Measurements from ENCODE around the gene ARHGAP31.

ARHGAP31 gene

DNA sequence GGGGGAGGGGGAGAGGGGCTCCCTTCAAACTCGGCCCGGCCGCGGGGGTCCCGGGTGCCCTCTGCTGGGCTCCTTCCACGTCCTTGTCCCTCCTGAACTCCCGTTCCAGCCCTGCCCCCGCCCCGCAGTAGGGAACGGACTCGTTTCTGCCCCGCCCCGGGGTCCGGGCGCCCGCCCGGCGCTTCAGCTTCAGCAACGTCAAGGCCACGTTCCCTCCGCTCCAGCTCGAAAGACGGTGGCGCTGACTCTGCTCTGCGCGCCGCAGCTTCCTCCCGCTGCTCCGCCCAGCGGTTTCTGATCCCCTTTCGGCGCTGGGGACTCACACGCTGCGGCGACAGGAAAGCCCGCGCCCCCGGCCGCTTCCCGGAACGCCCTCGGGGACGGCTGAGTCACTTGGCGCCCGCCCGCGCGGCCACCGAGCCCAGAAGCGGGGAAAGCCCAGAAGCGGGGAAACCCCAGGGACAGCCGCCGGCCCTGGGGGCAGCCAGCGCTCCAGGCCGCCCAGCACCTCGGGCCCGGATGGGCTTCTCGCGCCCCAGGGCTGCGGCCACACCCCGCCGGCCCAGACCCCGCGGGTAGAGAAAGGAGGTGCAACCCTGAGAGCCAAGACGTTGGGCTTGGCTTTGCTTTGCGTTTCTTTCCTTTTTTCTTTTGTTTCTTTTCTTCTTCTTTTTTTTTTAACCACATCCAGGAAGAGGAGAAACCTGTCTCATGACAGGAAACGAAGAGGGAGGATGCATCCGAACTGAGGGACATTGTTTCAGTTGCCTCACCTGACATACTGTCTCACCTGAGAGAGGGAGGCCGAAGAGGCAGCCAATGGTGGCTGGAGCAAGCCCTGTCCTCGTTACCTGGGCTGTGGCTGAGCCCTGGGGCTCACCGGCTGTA is 28.9 kb downstream of the ARHGAP31 start:
- Histone ChIP-seq H2AFZ (ENCODE audit: low read length) (peak overlapping the region; percentile 8; the same call in 1 of the 2 replicates), H3K9ac (ENCODE audit: low read length) (peak overlapping the region; percentile 58), H3K4me3 (ENCODE audit: low read depth, low read length, poor library complexity, severe bottlenecking) (peak overlapping the region; percentile 59), H3F3A (ENCODE audit: insufficient read depth, low read length) (no peaks in the 10 kb centered on the region), H3K4me2 (ENCODE audit: low read length) (peak overlapping the region; percentile 66), H3K79me2 (ENCODE audit: insufficient read depth, low read length) (no peaks in the 10 kb centered on the region), H3K27me3 (ENCODE audit: insufficient read depth, low read length) (no peaks in the 10 kb centered on the region), H3K9me3 (ENCODE audit: low read length) (no peaks in the 10 kb centered on the region), H3K27ac (ENCODE audit: low read depth, low read length, poor library complexity, severe bottlenecking) (no peak overlapping the region), H3K9me2 (ENCODE audit: low read depth, low read length) (no peaks in the 10 kb centered on the region), H3K36me3 (ENCODE audit: insufficient read depth, low read length) (no peaks in the 10 kb centered on the region), H4K20me1 (ENCODE audit: insufficient read depth, low read length) (no peaks in the 10 kb centered on the region), H3K4me1 (ENCODE audit: insufficient read depth, low read length, severe bottlenecking) (peaks cover 8% of the 10 kb centered on the region)
- no peak for TF ChIP-seq EZH2 (IDR thresholded peaks at IDR 0.05; ENCODE audit: borderline replicate concordance, low read length)
- TF ChIP-seq, protein P1, sequence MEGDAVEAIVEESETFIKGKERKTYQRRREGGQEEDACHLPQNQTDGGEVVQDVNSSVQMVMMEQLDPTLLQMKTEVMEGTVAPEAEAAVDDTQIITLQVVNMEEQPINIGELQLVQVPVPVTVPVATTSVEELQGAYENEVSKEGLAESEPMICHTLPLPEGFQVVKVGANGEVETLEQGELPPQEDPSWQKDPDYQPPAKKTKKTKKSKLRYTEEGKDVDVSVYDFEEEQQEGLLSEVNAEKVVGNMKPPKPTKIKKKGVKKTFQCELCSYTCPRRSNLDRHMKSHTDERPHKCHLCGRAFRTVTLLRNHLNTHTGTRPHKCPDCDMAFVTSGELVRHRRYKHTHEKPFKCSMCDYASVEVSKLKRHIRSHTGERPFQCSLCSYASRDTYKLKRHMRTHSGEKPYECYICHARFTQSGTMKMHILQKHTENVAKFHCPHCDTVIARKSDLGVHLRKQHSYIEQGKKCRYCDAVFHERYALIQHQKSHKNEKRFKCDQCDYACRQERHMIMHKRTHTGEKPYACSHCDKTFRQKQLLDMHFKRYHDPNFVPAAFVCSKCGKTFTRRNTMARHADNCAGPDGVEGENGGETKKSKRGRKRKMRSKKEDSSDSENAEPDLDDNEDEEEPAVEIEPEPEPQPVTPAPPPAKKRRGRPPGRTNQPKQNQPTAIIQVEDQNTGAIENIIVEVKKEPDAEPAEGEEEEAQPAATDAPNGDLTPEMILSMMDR (IDR thresholded peaks at IDR 0.05; ENCODE audit: low read length), result no peak

DNA sequence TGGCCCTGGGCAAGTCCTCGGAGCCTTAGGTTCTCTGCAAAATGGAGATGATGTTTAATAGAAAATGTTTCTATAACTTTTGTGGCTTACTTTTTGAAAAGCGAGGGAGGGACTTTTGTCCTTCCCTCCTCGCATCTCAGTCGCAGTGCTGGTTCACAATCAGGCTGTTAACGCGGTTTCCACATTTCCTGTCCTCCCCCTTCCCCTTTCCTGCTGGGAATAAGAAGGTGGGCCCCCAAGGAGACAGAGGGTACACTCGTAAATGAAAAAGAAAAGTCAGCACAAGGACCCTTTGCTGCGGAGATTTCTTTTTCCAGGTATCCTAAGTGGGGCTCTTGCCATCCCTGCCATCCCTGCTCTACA is 29.5 kb downstream of the ARHGAP31 start:
- Histone ChIP-seq H3K9me2 (ENCODE audit: low read depth, low read length) (no peaks in the 10 kb centered on the region), H3K27ac (ENCODE audit: low read depth, low read length, poor library complexity, severe bottlenecking) (no peak overlapping the region), H4K20me1 (ENCODE audit: insufficient read depth, low read length) (no peaks in the 10 kb centered on the region), H3K27me3 (ENCODE audit: insufficient read depth, low read length) (no peaks in the 10 kb centered on the region), H3K79me2 (ENCODE audit: insufficient read depth, low read length) (no peaks in the 10 kb centered on the region), H3K36me3 (ENCODE audit: insufficient read depth, low read length) (no peaks in the 10 kb centered on the region), H3K4me1 (ENCODE audit: insufficient read depth, low read length, severe bottlenecking) (peaks cover 8% of the 10 kb centered on the region), H3K9me3 (ENCODE audit: low read length) (no peaks in the 10 kb centered on the region), H3K4me3 (ENCODE audit: low read depth, low read length, poor library complexity, severe bottlenecking) (peak overlapping the region; percentile 59), H3K9ac (ENCODE audit: low read length) (no peak overlapping the region; the same call in 1 of the 2 replicates), H2AFZ (ENCODE audit: low read length) (no peak overlapping the region), H3K4me2 (ENCODE audit: low read length) (peak overlapping the region; percentile 66), H3F3A (ENCODE audit: insufficient read depth, low read length) (no peaks in the 10 kb centered on the region)
- TF ChIP-seq, protein P1 (IDR thresholded peaks at IDR 0.05; ENCODE audit: low read length), result no peak
- no peak for TF ChIP-seq EZH2 (IDR thresholded peaks at IDR 0.05; ENCODE audit: borderline replicate concordance, low read length)

DNA sequence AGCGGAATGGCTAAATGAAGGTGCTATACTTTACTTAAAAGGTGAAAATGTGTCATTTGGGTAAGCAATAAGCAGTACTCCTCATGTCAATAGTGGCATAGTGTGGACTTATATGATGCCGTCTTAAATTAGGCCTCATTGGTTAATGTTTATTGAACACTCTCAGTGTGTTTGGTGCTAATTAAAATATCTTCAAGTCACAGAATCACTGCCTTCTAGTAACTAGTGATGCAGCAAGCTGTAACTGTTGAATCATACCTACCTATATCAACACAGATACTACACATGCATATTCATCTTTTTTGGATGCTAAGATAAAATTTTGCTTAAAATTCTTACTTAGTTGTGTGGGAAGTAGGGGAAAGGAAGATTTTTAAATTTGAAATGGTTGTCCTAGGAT is 30.7 kb downstream of the ARHGAP31 start:
- no peaks in the 10 kb centered on the region for H3K79me2 ChIP-seq (ENCODE audit: insufficient read depth, low read length)
- H3K4me2 ChIP-seq (ENCODE audit: low read length), result no peak overlapping the region
- H3K4me3 ChIP-seq (ENCODE audit: low read depth, low read length, poor library complexity, severe bottlenecking), result no peak overlapping the region
- no peaks in the 10 kb centered on the region for H3K9me3 ChIP-seq (ENCODE audit: low read length)
- TF ChIP-seq EZH2 (IDR thresholded peaks at IDR 0.05; ENCODE audit: borderline replicate concordance, low read length), result no peak
- TF ChIP-seq, protein P1 (IDR thresholded peaks at IDR 0.05; ENCODE audit: low read length), result no peak
- H3K27ac ChIP-seq (ENCODE audit: low read depth, low read length, poor library complexity, severe bottlenecking), result no peak overlapping the region
- peaks cover 8% of the 10 kb centered on the region for H3K4me1 ChIP-seq (ENCODE audit: insufficient read depth, low read length, severe bottlenecking)
- H3F3A ChIP-seq (ENCODE audit: insufficient read depth, low read length), result no peaks in the 10 kb centered on the region
- H3K36me3 ChIP-seq (ENCODE audit: insufficient read depth, low read length), result no peaks in the 10 kb centered on the region
- no peak overlapping the region for H2AFZ ChIP-seq (ENCODE audit: low read length)
- H3K27me3 ChIP-seq (ENCODE audit: insufficient read depth, low read length), result no peaks in the 10 kb centered on the region
- H4K20me1 ChIP-seq (ENCODE audit: insufficient read depth, low read length), result no peaks in the 10 kb centered on the region
- H3K9me2 ChIP-seq (ENCODE audit: low read depth, low read length), result no peaks in the 10 kb centered on the region
- H3K9ac ChIP-seq (ENCODE audit: low read length), result no peak overlapping the region
